GM04504 (cell line): ENCODE measurements around the gene NEU4.
A peak's percentile ranks its signal among the peaks of the same experiment; 100 is the strongest.
"Not testable (repeated sequence)": the region's sequence is repeated elsewhere in the genome, so short reads cannot be mapped to it uniquely, and the experiment has no call there.

Experiments
- DNase-seq: peaks from one replicate; pipeline ENCODE4 v3.0.0-alpha.2; 2012; ENCODE audit warnings: low read depth

The NEU4 gene

GRCh38 chr2:241808721-241809382, at the start of gene NEU4:
Gene NEU4 (plus strand): TSS chr2:241809193. CDS start chr2:241814485, 5,292 bp downstream.
- no peak for DNase-seq

- not testable (repeated sequence) for DNase-seq
These were observed 49.1 kb upstream of the NEU4 start for GRCh38 chr2:241759893-241760292.

GRCh38 chr2:241760301-241760771, 48.7 kb upstream of the NEU4 start:
- DNase-seq, result no peak

GRCh38 chr2:241762321-241762932, 46.6 kb upstream of the NEU4 start:
- DNase-seq, result no peak

GRCh38 chr2:241762933-241763369, 46.0 kb upstream of the NEU4 start:
- DNase-seq, result no peak

GRCh38 chr2:241763551-241764274, 45.3 kb upstream of the NEU4 start:
- DNase-seq, result no peak

GRCh38 chr2:241764275-241765241, 44.4 kb upstream of the NEU4 start:
- DNase-seq, result no peak

- no peak for DNase-seq
These were observed 41.3 kb upstream of the NEU4 start for GRCh38 chr2:241767464-241768250.

- DNase-seq, result no peak
These were observed 40.7 kb upstream of the NEU4 start for GRCh38 chr2:241768251-241768711.

- DNase-seq, result no peak
These were observed 40.1 kb upstream of the NEU4 start for GRCh38 chr2:241768850-241769249.

GRCh38 chr2:241769819-241770184, 39.2 kb upstream of the NEU4 start:
- DNase-seq, result no peak

- DNase-seq, result no peak
These were observed 38.6 kb upstream of the NEU4 start for GRCh38 chr2:241770185-241770935.

GRCh38 chr2:241770936-241771285, 38.1 kb upstream of the NEU4 start:
- DNase-seq, result no peak

GRCh38 chr2:241771286-241772062, 37.5 kb upstream of the NEU4 start:
- DNase-seq, result peak; percentile 9

- DNase-seq, result no peak
These were observed 36.9 kb upstream of the NEU4 start for GRCh38 chr2:241772063-241772499.

GRCh38 chr2:241773511-241774418, 35.2 kb upstream of the NEU4 start:
- DNase-seq, result no peak

- DNase-seq, result peak; percentile 55
These were observed 34.4 kb upstream of the NEU4 start for GRCh38 chr2:241774419-241775222.
